ENCODE results near the gene MISP3. TPM values are rescaled to one million over a fixed set of nuclear protein-coding genes. Genes with fewer than 3 reads are reported as not detected.
"Not testable (repeated sequence)": the region's sequence is repeated elsewhere in the genome, so short reads cannot be mapped to it uniquely, and the experiment has no call there.

The MISP3 gene
- total RNA-seq, 6 experiments from 2014 or later = 0.62 to 1.2 (median 0.88) TPM

DNA sequence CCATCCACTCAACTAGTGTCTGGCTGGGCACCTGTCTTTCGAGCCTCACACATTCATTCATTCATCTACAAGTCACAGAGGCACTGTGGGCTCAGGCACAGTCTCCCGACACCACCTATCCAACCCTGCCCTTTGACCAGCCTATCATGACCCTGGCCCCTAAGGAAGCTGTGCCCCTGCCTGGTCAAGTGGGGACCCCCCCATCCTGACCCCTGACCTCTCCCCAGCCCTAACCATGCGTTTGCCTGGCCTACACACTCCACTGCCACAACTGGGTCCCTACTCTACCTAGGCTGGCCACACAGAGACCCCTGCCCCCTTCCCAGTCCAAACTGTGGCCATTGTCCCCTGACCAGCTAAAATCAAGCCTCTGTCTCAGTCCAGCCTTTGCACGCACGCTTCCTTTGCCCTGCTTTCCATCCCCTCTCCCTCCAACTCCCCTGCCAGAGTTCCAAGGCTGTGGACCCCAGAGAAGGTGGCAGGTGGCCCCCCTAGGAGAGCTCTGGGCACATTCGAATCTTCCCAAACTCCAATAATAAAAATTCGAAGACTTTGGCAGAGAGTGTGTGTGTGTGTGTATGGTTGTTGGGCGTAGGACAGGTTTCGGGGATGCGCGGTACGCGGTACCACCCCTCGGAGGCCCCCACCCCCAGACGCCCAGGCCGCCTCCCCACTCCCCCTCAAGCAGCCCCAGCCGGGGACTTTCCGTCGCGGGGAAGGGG lies 41.4 kb upstream of the MISP3 start:
- no peak overlapping the region for H3K27ac Mint-ChIP-seq
- peaks cover 5% of the 10 kb centered on the region for H3K27me3 Mint-ChIP-seq (ENCODE audit: insufficient read depth)
- no peaks in the 10 kb centered on the region for H3K9me3 Mint-ChIP-seq
- H3K4me1 Mint-ChIP-seq (ENCODE audit: low read depth) = peaks cover 12% of the 10 kb centered on the region
- DNase-seq = no peak
- TF ChIP-seq, protein P1, sequence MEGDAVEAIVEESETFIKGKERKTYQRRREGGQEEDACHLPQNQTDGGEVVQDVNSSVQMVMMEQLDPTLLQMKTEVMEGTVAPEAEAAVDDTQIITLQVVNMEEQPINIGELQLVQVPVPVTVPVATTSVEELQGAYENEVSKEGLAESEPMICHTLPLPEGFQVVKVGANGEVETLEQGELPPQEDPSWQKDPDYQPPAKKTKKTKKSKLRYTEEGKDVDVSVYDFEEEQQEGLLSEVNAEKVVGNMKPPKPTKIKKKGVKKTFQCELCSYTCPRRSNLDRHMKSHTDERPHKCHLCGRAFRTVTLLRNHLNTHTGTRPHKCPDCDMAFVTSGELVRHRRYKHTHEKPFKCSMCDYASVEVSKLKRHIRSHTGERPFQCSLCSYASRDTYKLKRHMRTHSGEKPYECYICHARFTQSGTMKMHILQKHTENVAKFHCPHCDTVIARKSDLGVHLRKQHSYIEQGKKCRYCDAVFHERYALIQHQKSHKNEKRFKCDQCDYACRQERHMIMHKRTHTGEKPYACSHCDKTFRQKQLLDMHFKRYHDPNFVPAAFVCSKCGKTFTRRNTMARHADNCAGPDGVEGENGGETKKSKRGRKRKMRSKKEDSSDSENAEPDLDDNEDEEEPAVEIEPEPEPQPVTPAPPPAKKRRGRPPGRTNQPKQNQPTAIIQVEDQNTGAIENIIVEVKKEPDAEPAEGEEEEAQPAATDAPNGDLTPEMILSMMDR (IDR thresholded peaks at IDR 0.05) = no peak
- no peaks in the 10 kb centered on the region for H3K36me3 Mint-ChIP-seq (ENCODE audit: low read depth)
- H3K4me3 Mint-ChIP-seq = peak overlapping the region; percentile 88

DNA sequence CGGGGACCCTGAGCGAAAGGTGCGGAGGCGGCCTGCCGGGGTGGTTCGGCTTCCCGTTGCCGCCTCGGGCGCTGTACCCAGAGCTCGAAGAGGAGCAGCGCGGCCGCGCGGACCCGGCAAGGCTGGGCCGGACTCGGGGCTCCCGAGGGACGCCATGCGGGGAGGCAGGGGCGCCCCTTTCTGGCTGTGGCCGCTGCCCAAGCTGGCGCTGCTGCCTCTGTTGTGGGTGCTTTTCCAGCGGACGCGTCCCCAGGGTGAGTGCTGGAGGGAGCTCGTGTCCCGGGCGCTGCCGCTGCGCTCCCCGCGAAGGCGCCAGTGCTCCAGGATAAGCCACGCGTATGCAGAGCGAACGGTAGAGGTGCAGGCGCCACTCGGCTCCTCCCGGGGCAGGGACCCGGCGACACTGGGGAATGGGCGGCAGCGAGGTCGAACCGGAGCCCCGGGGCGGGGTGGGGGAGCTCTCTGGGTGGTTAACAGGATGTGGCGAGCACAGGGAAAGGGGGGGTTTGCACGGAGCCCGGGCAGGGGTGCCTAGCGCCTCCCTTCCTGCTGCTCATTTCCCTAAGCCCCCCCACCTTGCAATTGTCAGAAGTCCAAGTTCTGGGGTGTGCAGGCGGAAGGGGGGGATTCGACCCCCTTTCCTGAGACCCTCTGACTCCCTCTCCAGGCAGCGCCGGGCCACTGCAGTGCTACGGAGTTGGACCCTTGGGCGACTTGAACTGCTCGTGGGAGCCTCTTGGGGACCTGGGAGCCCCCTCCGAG lies 40.7 kb upstream of the MISP3 start, which contains the start of gene IL27RA:
TSS of gene IL27RA (plus strand) at position 44 of the 762 bp plus-strand sequence. CDS start at position 155, 111 bp downstream.
- Mint-ChIP-seq H3K9me3 (no peaks in the 10 kb centered on the region), H3K4me3 (peak within 1 kb of the TSS; percentile 88), H3K27ac (peak within 1 kb of the TSS; percentile 45), H3K27me3 (ENCODE audit: insufficient read depth) (peaks cover 5% of the 10 kb centered on the region), H3K4me1 (ENCODE audit: low read depth) (peaks cover 14% of the 10 kb centered on the region), H3K36me3 (ENCODE audit: low read depth) (no peaks in the 10 kb centered on the region)
- TF ChIP-seq, protein P1 (IDR thresholded peaks at IDR 0.05) = peak; percentile 73
- peak; percentile 22 for DNase-seq

DNA sequence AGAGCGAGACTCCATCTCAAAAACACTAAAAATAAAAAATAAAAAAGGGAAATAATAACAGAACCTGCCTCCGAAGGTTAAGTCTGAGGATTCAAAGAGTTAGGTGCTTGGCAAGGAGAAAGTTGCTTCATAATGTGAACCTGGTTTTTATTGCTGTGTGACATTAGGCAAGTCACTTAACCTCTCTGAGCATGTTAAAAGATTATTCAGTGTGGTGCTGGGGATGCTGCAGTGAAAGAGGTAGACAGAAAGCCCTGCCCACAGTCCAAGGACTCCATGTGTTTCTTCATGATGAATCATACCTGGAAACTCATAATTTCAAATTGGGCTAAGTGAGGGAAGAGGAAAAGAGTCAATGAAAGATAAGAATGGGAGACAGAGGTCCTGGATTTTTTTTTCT lies 38.6 kb upstream of the MISP3 start:
- Mint-ChIP-seq H3K9me3 (no peaks in the 10 kb centered on the region), H3K4me3 (no peak overlapping the region), H3K4me1 (ENCODE audit: low read depth) (peaks cover 14% of the 10 kb centered on the region), H3K36me3 (ENCODE audit: low read depth) (no peaks in the 10 kb centered on the region), H3K27me3 (ENCODE audit: insufficient read depth) (peaks cover 2% of the 10 kb centered on the region; the same call in 1 of the 2 replicates), H3K27ac (no peak overlapping the region; the same call in 1 of the 2 replicates)
- TF ChIP-seq, protein P1 (IDR thresholded peaks at IDR 0.05) = no peak
- no peak for DNase-seq

DNA sequence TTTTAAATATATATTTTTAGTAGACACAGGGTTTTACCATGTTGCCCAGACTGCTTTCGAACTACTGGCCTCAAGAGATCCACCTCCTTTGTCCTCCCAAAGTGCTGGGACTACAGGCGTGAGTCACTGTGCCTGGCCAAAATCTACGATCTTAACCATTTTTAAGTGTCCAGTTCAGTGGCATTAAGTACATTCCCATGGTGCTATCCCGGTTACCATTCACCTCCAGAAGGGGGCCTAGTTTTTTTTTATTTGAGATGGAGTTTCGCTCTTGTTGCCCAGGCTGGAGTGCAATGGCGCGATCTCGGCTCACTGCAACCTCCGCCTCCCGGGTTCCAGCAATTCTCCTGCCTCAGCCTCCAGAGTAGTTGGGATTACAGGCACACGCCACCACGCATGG lies 37.4 kb upstream of the MISP3 start:
- not testable (repeated sequence) for DNase-seq; H3K27ac Mint-ChIP-seq; H3K36me3 Mint-ChIP-seq (ENCODE audit: low read depth); H3K9me3 Mint-ChIP-seq; H3K27me3 Mint-ChIP-seq (ENCODE audit: insufficient read depth); H3K4me3 Mint-ChIP-seq
- TF ChIP-seq, protein P1 (IDR thresholded peaks at IDR 0.05) = peak; percentile 47
- H3K4me1 Mint-ChIP-seq (ENCODE audit: low read depth) = peaks cover 14% of the 10 kb centered on the region

DNA sequence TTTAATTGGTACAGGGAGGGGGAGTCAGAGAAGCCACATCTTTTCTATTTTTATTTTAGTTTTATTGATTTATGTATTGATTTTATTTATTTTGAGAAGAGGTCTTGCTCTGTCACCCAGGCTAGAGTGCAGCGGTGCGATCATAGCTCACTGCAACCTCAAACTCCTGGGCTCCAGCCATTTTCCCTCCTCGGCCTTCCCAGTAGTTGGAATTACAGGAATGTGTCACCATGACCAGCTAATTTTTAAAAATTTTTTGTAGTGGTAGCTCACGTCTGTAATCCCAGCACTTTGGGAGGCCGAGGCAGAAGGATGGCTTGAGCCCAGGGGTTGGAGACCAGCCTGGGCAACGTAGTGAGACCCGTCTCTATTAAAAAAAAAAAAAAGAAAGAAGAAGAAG lies 36.9 kb upstream of the MISP3 start:
- peaks cover 14% of the 10 kb centered on the region for H3K4me1 Mint-ChIP-seq (ENCODE audit: low read depth)
- H3K4me3 Mint-ChIP-seq = no peak overlapping the region
- H3K9me3 Mint-ChIP-seq = no peaks in the 10 kb centered on the region
- DNase-seq = peak; percentile 32
- H3K27ac Mint-ChIP-seq = peak overlapping the region; percentile 54; the same call in 1 of the 2 replicates
- TF ChIP-seq, protein P1 (IDR thresholded peaks at IDR 0.05) = no peak
- peaks cover 1% of the 10 kb centered on the region for H3K27me3 Mint-ChIP-seq (ENCODE audit: insufficient read depth)
- H3K36me3 Mint-ChIP-seq (ENCODE audit: low read depth) = no peaks in the 10 kb centered on the region

Measured in HFFc6 (cell line).